IPS-18a (cell line): ENCODE measurements around the gene JAKMIP1.

Experiments
- H3K27ac ChIP-seq: one replicate; pipeline ENCODE4 v1.5.1; 2013; ENCODE audit warnings: low read length
- H3K27me3 ChIP-seq: one replicate; pipeline ENCODE4 v1.6.1; 2013; ENCODE audit warnings: mild to moderate bottlenecking, low read length; ENCODE audit not compliant: control insufficient read depth, insufficient read depth
- H3K36me3 ChIP-seq: one replicate; pipeline ENCODE4 v1.6.1; 2013; ENCODE audit warnings: low read depth, low read length; ENCODE audit not compliant: control insufficient read depth
- H3K4me1 ChIP-seq: one replicate; pipeline ENCODE4 v1.6.1; 2013; ENCODE audit warnings: low read depth, low read length; ENCODE audit not compliant: control insufficient read depth
- H3K4me3 ChIP-seq: one replicate; pipeline ENCODE4 v1.5.1; 2013; ENCODE audit warnings: low read length
- H3K9ac ChIP-seq: one replicate; pipeline ENCODE4 v1.6.1; 2013; ENCODE audit warnings: mild to moderate bottlenecking, low read length, moderate library complexity
- H3K9me3 ChIP-seq: one replicate; pipeline ENCODE4 v1.6.1; 2013; ENCODE audit warnings: low read depth, low read length; ENCODE audit not compliant: control insufficient read depth

Gene JAKMIP1

GRCh38 chr4:6235012-6235411 lies 34.7 kb upstream of the JAKMIP1 start:
- Histone ChIP-seq H3K27ac (no peak overlapping the region), H3K9me3 (no peaks in the 10 kb centered on the region), H3K9ac (no peak overlapping the region), H3K4me1 (no peaks in the 10 kb centered on the region), H3K4me3 (no peak overlapping the region), H3K36me3 (no peaks in the 10 kb centered on the region), H3K27me3 (no peaks in the 10 kb centered on the region)

GRCh38 chr4:6233929-6234328 lies 33.6 kb upstream of the JAKMIP1 start:
- no peaks in the 10 kb centered on the region for H3K4me1 ChIP-seq
- H3K4me3 ChIP-seq: no peak overlapping the region
- no peak overlapping the region for H3K27ac ChIP-seq
- no peaks in the 10 kb centered on the region for H3K9me3 ChIP-seq
- H3K9ac ChIP-seq: no peak overlapping the region
- H3K36me3 ChIP-seq: no peaks in the 10 kb centered on the region
- H3K27me3 ChIP-seq: no peaks in the 10 kb centered on the region

- Histone ChIP-seq H3K36me3 (no peaks in the 10 kb centered on the region), H3K4me1 (no peaks in the 10 kb centered on the region), H3K27me3 (no peaks in the 10 kb centered on the region), H3K9me3 (no peaks in the 10 kb centered on the region), H3K27ac (no peak overlapping the region), H3K4me3 (no peak overlapping the region), H3K9ac (no peak overlapping the region)
These were observed 32.8 kb upstream of the JAKMIP1 start for GRCh38 chr4:6232836-6233785.

GRCh38 chr4:6231663-6232165 lies 31.4 kb upstream of the JAKMIP1 start:
- H3K27ac ChIP-seq: no peak overlapping the region
- no peaks in the 10 kb centered on the region for H3K36me3 ChIP-seq
- no peak overlapping the region for H3K9ac ChIP-seq
- no peak overlapping the region for H3K4me3 ChIP-seq
- no peaks in the 10 kb centered on the region for H3K9me3 ChIP-seq
- H3K4me1 ChIP-seq: no peaks in the 10 kb centered on the region
- no peaks in the 10 kb centered on the region for H3K27me3 ChIP-seq

GRCh38 chr4:6230827-6231662 lies 30.7 kb upstream of the JAKMIP1 start:
- no peak overlapping the region for H3K4me3 ChIP-seq
- H3K36me3 ChIP-seq: no peaks in the 10 kb centered on the region
- no peak overlapping the region for H3K27ac ChIP-seq
- H3K9ac ChIP-seq: no peak overlapping the region
- H3K4me1 ChIP-seq: no peaks in the 10 kb centered on the region
- H3K9me3 ChIP-seq: no peaks in the 10 kb centered on the region
- no peaks in the 10 kb centered on the region for H3K27me3 ChIP-seq

GRCh38 chr4:6230502-6230785 lies 30.1 kb upstream of the JAKMIP1 start:
- Histone ChIP-seq H3K36me3 (no peaks in the 10 kb centered on the region), H3K9me3 (no peaks in the 10 kb centered on the region), H3K4me3 (no peak overlapping the region), H3K4me1 (no peaks in the 10 kb centered on the region), H3K27me3 (no peaks in the 10 kb centered on the region), H3K9ac (no peak overlapping the region), H3K27ac (no peak overlapping the region)

- Histone ChIP-seq H3K9me3 (no peaks in the 10 kb centered on the region), H3K9ac (no peak overlapping the region), H3K27me3 (no peaks in the 10 kb centered on the region), H3K4me1 (no peaks in the 10 kb centered on the region), H3K27ac (no peak overlapping the region), H3K4me3 (no peak overlapping the region), H3K36me3 (no peaks in the 10 kb centered on the region)
These were observed 29.5 kb upstream of the JAKMIP1 start for GRCh38 chr4:6229671-6230501.

GRCh38 chr4:6229095-6229494 lies 28.7 kb upstream of the JAKMIP1 start:
- H3K27me3 ChIP-seq: no peaks in the 10 kb centered on the region
- H3K4me3 ChIP-seq: no peak overlapping the region
- no peak overlapping the region for H3K27ac ChIP-seq
- no peaks in the 10 kb centered on the region for H3K36me3 ChIP-seq
- H3K9me3 ChIP-seq: no peaks in the 10 kb centered on the region
- no peaks in the 10 kb centered on the region for H3K4me1 ChIP-seq
- no peak overlapping the region for H3K9ac ChIP-seq

- no peak overlapping the region for H3K9ac ChIP-seq
These were observed 28.1 kb upstream of the JAKMIP1 start for GRCh38 chr4:6228158-6229067.

GRCh38 chr4:6227412-6228157 lies 27.2 kb upstream of the JAKMIP1 start:
- Histone ChIP-seq H3K4me1 (no peaks in the 10 kb centered on the region), H3K27me3 (peaks cover 3% of the 10 kb centered on the region), H3K27ac (no peak overlapping the region), H3K36me3 (no peaks in the 10 kb centered on the region), H3K4me3 (no peak overlapping the region), H3K9ac (no peak overlapping the region), H3K9me3 (no peaks in the 10 kb centered on the region)

More at GRCh38 chr4:6228158-6229067, 28.1 kb upstream of the JAKMIP1 start:
- no peaks in the 10 kb centered on the region for H3K36me3 ChIP-seq
- no peaks in the 10 kb centered on the region for H3K27me3 ChIP-seq
- H3K4me1 ChIP-seq: no peaks in the 10 kb centered on the region
- H3K9me3 ChIP-seq: no peaks in the 10 kb centered on the region
- no peak overlapping the region for H3K4me3 ChIP-seq
- no peak overlapping the region for H3K27ac ChIP-seq
